HG02759 (cell line): ENCODE results near the gene SIGLEC11.
"Not testable (repeated sequence)": the region's sequence is repeated elsewhere in the genome, so short reads cannot be mapped to it uniquely, and the experiment has no call there.

Source experiments
- ATAC-seq: cut with Tn5 transposase; IDR thresholded peaks from one replicate; pipeline ENCODE4 v1.9.1; 2021; ENCODE audit warnings: mild to moderate bottlenecking, moderate library complexity; ENCODE audit not compliant: unreplicated experiment

The SIGLEC11 gene

DNA sequence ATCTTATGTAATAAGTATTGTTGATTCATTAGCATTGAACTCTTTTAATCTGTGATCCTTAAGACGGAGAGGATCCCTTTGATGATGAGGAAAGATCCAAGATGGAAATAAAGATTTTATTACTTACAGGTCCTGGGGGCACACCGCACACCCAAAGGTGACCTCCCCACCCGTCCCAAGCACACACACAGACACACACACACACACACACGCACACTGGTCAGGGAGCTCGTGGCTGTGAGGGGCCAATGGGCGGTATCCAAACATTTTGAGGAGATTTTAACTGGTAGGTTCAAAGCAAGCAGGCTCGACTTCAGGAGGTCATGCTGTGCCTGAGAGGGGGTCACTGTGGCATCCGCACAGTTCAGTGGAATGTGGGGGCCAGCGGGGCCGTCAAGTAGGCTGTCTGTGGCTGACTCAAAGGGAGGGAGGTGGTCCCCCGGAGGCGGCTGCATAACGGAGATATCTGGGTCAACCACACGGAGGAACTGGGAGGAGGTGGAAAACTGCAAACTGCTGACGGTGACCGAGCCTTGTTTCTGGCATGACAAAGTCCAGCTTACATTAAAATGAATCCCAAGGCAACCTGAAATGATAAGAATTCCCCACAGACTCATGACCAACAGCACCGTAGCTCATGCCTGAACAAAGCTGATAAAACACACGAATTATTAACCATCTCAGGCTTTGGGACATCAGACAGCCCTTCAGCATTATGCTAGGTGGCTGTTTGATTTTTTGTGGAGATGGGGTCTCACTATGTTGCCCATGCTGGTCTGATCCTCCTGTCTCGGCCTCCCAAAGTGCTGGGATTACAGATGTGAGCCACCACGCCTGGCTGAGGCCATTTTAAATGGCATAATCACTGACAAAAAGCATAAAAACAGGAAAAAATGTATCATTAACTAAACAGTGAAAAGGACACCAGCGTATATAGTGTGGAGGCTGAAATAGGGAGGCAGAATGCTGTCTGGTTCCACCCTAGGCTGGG is 20.9 kb upstream of the SIGLEC11 start:
- no peak for ATAC-seq

- no peak for ATAC-seq
These were observed 17.4 kb upstream of the SIGLEC11 start for GRCh38 chr19:49978324-49978723.

GRCh38 chr19:49977881-49978280 is 16.9 kb upstream of the SIGLEC11 start:
- no peak for ATAC-seq

DNA sequence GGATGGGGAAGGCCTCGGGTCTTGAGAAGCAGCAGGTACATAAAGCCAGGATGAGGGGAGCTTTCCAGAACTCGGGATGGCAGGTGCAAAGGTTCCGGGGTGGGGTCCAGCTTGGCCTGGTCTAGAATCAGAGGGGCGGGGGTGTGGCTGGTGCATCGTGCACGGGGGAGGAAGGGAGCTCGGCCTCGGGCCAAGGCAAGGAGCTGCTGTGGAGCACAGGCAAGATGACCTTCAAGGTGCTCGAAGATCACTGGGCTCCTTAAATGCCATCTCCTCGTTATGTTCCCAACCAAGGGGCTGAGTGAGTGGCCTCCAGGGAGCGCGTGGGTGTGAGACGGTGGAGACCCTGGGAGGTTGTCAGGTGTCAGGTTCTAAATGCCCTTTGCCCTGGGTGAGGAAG is 16.1 kb upstream of the SIGLEC11 start:
- ATAC-seq = no peak

GRCh38 chr19:49976496-49976895 is 15.5 kb upstream of the SIGLEC11 start:
- no peak for ATAC-seq

DNA sequence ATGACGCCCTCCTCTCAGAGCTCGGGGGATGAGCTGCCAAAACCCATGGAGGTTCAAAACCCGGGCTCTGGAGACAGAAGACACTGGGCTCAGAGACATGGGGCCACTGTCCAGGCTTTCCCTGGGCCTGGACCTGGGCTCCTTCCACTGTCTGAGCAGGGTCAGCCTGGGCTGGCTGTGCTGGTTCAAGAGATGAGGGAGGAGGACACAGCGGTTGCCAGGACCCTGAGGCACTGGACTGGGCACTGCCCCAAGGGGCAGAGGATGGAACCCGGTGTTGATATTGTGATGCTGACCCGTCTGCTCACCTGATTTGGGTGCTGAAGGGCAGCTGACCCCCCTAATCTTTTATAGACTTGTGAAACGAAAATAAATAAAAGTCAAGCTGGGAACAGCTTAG is 14.1 kb upstream of the SIGLEC11 start:
- no peak for ATAC-seq

- ATAC-seq = no peak
These were observed 13.0 kb upstream of the SIGLEC11 start for GRCh38 chr19:49973987-49974386.

DNA sequence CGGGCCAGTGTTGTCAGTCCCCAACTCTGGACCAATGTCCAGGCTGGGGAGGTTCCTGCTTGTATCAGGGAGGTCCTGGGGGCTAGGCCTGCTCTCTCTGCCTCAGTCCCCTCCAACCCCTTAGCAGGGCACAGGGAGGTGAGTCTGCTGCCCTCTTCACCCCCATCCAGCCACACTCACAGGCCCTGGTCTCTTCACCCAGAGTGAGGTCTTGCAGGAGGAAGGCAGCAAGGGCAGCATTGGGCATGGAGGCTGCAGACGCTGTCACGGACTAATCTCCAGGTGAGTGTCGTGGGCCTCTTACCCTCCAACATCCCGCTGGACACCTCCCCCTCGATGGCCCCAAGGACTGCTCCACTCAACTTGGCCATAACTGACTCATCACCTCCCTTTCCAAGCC is 11.9 kb upstream of the SIGLEC11 start:
- ATAC-seq = no peak

GRCh38 chr19:49971991-49972411 is 11.0 kb upstream of the SIGLEC11 start:
- no peak for ATAC-seq

DNA sequence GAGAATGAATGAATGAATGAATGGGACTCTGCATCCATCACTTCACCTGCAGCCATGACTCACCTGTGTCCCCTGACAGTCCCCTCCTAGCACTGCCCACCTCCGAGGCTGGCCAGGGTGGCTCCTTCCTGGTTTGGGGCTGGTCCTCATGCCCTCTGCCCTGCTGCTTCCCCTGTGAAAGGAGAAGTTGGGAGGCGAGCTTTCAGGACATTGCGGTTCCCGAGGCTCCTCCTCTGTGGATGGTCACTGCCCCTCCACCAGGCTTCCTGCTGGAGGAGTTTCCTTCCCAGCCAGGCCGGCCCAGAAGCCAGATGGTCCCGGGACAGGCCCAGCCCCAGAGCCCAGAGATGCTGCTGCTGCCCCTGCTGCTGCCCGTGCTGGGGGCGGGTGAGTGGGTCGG is 8.4 kb upstream of the SIGLEC11 start:
- ATAC-seq = not testable (repeated sequence)

DNA sequence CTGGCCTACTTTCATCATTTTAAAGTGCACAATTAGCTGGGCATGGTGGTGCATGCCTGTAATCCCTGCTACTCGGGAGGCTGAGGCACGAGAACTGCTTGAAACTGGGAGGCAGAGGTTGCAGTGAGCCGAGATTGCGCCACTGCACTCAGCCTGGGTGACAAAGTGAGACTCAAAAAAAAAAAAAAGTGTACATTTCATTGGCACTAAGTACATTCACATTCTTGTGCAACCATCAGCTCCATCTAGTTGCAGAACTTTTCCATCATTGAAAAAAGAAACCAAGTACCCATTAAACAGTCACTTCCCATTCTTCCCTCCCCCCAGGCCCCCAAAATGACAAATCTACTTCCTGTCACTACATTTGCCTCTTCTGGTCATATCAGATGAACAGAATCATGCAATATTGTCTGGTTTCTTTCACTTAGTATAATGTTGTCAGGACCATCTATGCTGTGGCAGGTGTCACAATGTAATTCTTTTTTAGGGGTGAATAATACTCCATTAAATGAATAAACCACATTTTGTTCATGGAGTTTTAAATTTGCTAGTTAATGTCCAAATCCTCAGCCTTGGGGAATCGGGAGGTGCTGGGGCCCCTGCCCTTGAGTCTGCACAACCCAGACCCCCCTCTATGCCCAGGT is 7.4 kb upstream of the SIGLEC11 start:
- no peak for ATAC-seq

DNA sequence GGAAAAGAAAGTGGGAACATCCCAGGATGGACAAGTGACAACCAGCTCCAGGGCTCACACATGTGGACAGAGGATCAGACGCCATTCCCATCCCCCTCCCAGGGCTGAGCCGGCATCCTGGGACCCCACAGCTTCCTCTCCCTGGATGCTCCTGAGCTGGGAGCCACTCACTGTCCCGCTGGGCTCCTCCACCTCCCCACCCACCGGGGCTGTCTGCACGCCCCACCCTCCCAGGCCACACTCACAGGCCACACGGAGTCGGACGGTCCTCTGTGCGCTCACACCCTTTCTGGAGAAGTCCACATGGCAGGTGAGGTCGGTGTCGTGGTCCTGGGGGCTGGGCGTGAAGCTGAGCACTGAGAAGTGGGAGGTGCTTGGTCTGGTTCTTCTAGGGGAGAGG is 1.1 kb downstream of the SIGLEC11 start:
- ATAC-seq = not testable (repeated sequence)

- ATAC-seq = not testable (repeated sequence)
These were observed 2.4 kb downstream of the SIGLEC11 start for GRCh38 chr19:49958596-49958995.

DNA sequence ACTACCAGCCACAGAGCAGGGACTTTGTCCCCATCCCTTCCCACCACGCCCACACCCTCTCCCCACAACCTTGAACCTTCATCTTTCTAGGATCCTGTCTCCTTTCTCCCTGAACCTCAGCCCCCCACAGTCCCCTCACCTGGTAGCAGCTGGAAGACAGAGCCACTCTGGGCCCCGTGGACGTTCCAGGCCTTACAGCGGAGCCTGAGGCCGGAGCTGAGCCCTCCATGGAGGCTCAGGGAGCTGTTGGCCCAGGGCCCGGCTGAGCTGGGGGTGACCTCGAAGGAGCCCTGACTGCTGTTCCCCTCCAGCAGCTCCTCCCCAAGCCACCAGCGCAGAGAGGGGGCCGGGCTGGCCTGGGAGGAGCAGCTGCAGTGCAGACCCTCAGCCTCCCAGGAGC is 2.8 kb downstream of the SIGLEC11 start:
- not testable (repeated sequence) for ATAC-seq

- ATAC-seq = no peak
These were observed 3.6 kb downstream of the SIGLEC11 start for GRCh38 chr19:49957262-49957915.

GRCh38 chr19:49956115-49956495 is 4.9 kb downstream of the SIGLEC11 start:
- ATAC-seq = no peak

- ATAC-seq = no peak
These were observed 6.0 kb downstream of the SIGLEC11 start for GRCh38 chr19:49954933-49955332.

GRCh38 chr19:49954092-49954829 is 6.7 kb downstream of the SIGLEC11 start:
- no peak for ATAC-seq

- no peak for ATAC-seq
These were observed 7.6 kb downstream of the SIGLEC11 start for GRCh38 chr19:49953416-49953815.

GRCh38 chr19:49952906-49953305 is 8.1 kb downstream of the SIGLEC11 start:
- no peak for ATAC-seq

DNA sequence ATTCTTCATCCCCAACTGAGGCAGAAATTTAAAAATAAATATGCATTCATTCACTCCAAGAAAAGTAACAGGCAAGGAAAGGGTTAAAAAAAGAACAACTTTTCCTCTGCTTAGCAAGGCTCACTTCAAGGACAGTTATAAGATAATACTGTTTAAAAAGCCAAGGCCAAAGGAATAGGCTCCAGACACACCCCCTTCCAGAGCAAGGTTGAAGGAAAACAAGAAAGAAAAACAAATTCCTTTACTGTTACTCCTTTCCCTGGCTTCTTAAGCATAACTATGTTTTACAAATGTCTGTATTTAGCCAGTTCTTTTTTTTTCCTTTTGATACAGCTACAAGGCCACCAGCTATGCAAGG is 8.5 kb downstream of the SIGLEC11 start:
- no peak for ATAC-seq
